ENCODE results near the gene RPL9. TPM values are rescaled to one million over a fixed set of nuclear protein-coding genes. Genes with fewer than 3 reads are reported as not detected.
"Not testable (repeated sequence)": the region's sequence is repeated elsewhere in the genome, so short reads cannot be mapped to it uniquely, and the experiment has no call there.

Gene RPL9
- total RNA-seq: 1,000 to 10,000 TPM; 2,242 to 7,905 (median 4,182) TPM

- Histone ChIP-seq H3K36me3 (peaks cover 15 to 69% (median 23%) of the 10 kb centered on the region in 3 donors), H3K4me3 (peak within 1 kb of the TSS; percentile 56 to 80 (median 72)), H3K27me3 (no peaks in the 10 kb centered on the region), H3K27ac (peak within 1 kb of the TSS; percentile 93 to 98 (median 97)), H3K4me1 (peaks cover 8 to 43% (median 25%) of the 10 kb centered on the region in 3 donors), H3K9me3 (no peaks in the 10 kb centered on the region)
- 0% methylated on average over 13 to 20 of the region's 55 CpGs for WGBS, 2 donors
- peak; percentile 74 for DNase-seq
- intact Hi-C loops (cut with DNase I): loop anchor here (10.0 kb wide), 1 partner anchor 84 kb away; no protein-coding TSS in a partner anchor
- TF ChIP-seq CTCF (IDR thresholded peaks at IDR 0.05) (no peak), POLR2A (IDR thresholded peaks at IDR 0.05) (peak in 3 of 4 donors; percentile 91 to 94 (median 94))
Measured at GRCh38 chr4:39458505-39459300, at the start of gene RPL9, which contains the start of gene LIAS. Gene RPL9 (minus strand): TSS chr4:39458922. CDS start chr4:39458439, 483 bp downstream. Gene LIAS (plus strand): TSS chr4:39459056. CDS start chr4:39459118, 62 bp downstream.

- H3K4me3 ChIP-seq: no peak overlapping the region
- DNase-seq: no peak
- TF ChIP-seq POLR2A (IDR thresholded peaks at IDR 0.05) (no peak), CTCF (IDR thresholded peaks at IDR 0.05) (no peak)
- no peaks in the 10 kb centered on the region for H3K4me1 ChIP-seq
- no peak overlapping the region for H3K27ac ChIP-seq
- no peaks in the 10 kb centered on the region for H3K9me3 ChIP-seq
- peaks cover 16 to 100% (median 55%) of the 10 kb centered on the region in 3 donors for H3K36me3 ChIP-seq
- no peaks in the 10 kb centered on the region for H3K27me3 ChIP-seq
- intact Hi-C loops (cut with DNase I): no loop called here
- WGBS, 2 donors: 48 to 64% methylated on average over 1 of the region's 1 CpG
Measured at GRCh38 chr4:39505581-39505980, 46.9 kb upstream of the RPL9 start.

- 93 to 96% methylated on average over 2 of the region's 2 CpGs for WGBS, 2 donors
- intact Hi-C loops (cut with DNase I): no loop called here
- TF ChIP-seq CTCF (IDR thresholded peaks at IDR 0.05) (no peak), POLR2A (IDR thresholded peaks at IDR 0.05) (no peak)
Measured at GRCh38 chr4:39504538-39504937, 45.8 kb upstream of the RPL9 start.

GRCh38 chr4:39502664-39503035 lies 43.9 kb upstream of the RPL9 start:
- peak overlapping the region in 3 of 4 donors; percentile 25 to 56 (median 30) for H3K27ac ChIP-seq
- DNase-seq, H3K4me1 ChIP-seq: not testable (repeated sequence)

More at GRCh38 chr4:39504538-39504937, 45.8 kb upstream of the RPL9 start:
- Histone ChIP-seq H3K4me3 (no peak overlapping the region), H3K27ac (no peak overlapping the region), H3K4me1 (no peaks in the 10 kb centered on the region), H3K36me3 (peaks cover 16 to 100% (median 46%) of the 10 kb centered on the region in 3 donors), H3K27me3 (no peaks in the 10 kb centered on the region), H3K9me3 (no peaks in the 10 kb centered on the region)
- no peak for DNase-seq

GRCh38 chr4:39502019-39502663 lies 43.4 kb upstream of the RPL9 start:
- Histone ChIP-seq H3K36me3 (peaks cover 16 to 93% (median 33%) of the 10 kb centered on the region in 3 donors), H3K4me3 (no peak overlapping the region), H3K4me1 (peaks cover 0 to under 1% (median 0%) of the 10 kb centered on the region in 3 donors), H3K9me3 (no peaks in the 10 kb centered on the region), H3K27me3 (no peaks in the 10 kb centered on the region), H3K27ac (peak overlapping the region in 3 of 4 donors; percentile 25 to 43 (median 30))
- DNase-seq: no peak
- intact Hi-C loops (cut with DNase I): no loop called here
- TF ChIP-seq CTCF (IDR thresholded peaks at IDR 0.05): no peak

More at GRCh38 chr4:39502664-39503035, 43.9 kb upstream of the RPL9 start:
- H3K9me3 ChIP-seq; H3K27me3 ChIP-seq; H3K4me3 ChIP-seq; intact Hi-C loops (cut with DNase I): not testable (repeated sequence)
- peaks cover 16 to 98% (median 33%) of the 10 kb centered on the region in 3 donors for H3K36me3 ChIP-seq
- 77 to 93% methylated on average over 4 of the region's 4 CpGs for WGBS, 2 donors

Data from esophagus squamous epithelium (tissue), 5 donors.